NCI-H2227 (cell line): Measurements from ENCODE around the gene GADD45G.
A peak's percentile ranks its signal among the peaks of the same experiment; 100 is the strongest.

ENCODE experiments used
- DNase-seq: peaks from one replicate; lab custom pipeline; 2025; ENCODE audit not compliant: unreplicated experiment; lab: John Stamatoyannopoulos, UW

The GADD45G gene

DNA sequence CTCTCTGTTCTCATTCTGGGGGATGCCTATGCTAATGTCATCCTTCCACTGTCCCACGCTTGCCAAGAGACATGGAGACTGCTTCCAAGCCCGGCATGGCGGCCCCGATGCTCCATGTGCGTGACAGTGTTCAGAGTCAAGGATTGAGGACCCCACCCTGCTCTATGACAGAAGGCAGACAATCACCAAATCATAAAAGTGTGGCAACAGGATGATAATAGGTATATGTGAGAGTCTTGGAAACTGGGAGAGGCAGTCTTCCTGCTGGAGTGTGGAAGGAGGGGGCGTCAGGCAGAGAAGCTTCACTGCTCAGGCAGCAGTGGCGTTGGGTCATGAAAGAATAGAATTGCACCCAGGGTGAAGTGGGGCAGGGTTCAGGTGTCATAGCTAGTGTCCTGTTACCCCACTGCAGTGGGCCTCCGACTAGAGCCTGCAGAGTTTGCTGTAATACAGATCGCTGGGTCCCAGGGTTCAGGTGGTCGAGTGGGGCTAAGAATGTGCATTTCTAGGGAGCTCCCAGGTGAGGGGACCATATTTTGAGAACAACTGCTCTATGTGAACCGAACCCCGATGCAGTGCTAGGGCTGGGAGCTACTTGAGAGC is 12.5 kb upstream of the GADD45G start:
- no peak for DNase-seq

DNA sequence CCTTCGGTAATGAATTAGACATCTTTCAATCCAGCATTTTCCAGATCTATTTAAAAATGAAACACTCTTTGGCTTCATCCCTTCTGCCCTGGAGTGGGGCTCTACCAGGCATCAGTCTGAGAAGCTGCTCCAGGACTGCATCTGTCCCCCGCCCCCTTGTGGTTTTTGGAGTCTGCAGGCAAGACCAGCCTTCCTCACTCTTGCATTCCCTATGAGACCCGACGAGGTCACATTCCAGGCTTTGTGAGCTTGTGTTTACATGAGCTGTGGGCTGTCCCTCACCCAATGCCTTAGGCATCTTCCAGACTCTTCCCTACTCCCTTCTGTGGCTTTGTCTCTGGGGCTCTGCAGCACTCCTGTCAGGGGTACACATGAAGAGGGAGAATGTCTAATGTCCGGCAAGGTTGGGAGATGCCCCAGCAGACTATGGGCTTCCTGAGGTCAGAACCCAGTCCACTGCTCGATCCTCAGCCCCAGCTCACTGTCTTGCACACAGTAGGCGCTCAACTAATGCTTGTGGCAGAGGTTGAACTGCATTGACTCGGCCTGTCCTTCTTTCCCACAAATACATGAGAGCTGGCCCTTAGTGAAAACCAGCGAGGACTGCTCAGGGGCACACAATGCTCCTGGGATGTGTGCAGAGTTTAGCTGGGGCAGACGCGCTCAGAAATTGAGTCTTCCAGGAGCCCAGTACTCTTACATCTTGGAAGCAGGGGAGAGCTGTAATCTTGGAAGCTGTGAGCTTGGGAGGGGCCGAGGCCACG is 11.7 kb upstream of the GADD45G start:
- no peak for DNase-seq

GRCh38 chr9:89593727-89594427 is 10.9 kb upstream of the GADD45G start:
- DNase-seq: peak; percentile 54

DNA sequence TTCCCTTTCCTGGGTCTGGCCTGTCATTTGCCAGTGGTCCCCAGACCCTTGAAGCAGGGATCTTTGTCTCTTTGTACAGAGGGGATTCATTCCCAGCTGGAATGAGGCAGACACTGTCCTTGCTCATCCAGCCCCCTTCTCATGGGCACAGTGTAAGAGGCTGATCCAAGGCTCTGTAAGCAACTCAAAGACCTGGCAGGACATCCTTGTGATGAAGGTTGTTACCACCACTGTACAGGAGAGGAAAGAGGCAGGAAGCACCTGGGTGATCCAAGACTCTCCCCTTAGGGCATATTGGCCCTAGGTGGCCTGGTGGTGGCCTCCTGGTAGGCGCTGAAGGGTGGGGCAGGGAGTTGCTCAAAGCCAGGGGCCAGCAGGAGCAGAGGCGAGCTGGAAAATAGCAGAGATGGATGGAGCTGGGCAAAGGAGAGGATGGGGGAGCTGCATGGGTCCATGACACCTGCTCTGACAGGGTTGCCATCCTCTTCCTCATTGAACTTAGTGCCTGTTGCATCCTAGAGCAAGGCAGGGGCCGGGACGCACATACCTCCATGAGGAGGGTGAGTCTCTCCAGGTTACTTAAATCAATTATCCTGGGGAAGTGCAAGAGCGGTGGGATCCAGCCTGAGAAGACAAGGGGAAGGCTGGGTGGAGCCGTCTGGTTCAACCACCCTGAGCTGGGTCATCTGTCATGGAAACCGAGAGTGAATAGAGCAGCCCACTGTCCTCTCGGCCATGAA is 9.8 kb upstream of the GADD45G start:
- no peak for DNase-seq

- no peak for DNase-seq
Measured at GRCh38 chr9:89595646-89596045, 9.2 kb upstream of the GADD45G start.

- no peak for DNase-seq
Measured at GRCh38 chr9:89596937-89597555, 7.8 kb upstream of the GADD45G start.

DNA sequence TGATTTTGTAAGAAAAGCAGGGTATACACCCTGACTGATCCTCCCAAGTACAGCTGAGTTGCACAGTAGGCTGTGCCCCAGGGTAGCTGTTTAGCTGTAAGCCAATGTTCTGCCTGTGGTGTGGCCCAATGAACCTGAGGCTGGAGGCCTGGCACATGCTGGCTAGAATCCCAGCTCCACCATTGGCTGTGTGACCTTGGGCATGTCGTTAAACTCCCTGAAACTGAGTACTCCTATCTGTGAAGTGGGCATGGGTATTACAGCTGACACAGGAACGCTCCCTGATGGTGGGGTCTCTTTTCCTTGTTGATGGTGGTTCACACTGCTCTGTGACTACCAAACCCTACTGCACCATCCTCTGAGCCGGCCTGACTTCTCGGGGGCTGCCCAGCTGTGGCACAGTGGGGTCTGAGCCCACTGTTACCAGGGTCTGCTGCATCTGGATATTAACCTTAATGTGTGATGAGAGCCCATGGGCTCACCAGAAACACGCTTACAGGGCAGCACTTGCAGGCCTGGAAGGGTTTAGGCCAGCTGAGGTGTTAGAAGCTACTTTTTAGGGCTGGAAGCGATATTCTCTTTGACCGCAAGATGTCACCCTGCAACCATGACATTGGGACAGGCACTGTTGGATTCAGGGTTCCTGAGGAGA is 7.0 kb upstream of the GADD45G start:
- peak; percentile 61 for DNase-seq

DNA sequence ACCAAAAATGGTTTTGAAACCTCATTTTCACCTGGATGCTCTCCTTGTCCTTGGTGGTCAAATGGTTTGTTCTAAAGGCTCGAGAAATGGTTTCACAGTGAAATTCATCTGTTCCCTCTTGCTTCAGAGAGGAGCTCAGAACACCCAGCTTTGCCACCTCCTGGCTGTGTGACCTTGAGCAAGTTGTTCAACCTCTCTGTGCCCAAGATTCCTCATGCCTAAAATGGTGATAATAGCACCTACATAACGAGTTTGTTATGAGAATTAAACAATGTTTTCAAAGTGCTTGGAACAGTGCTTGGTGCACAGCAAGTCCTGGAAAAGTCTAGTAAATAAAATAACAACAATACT is 6.5 kb upstream of the GADD45G start:
- DNase-seq: no peak

DNA sequence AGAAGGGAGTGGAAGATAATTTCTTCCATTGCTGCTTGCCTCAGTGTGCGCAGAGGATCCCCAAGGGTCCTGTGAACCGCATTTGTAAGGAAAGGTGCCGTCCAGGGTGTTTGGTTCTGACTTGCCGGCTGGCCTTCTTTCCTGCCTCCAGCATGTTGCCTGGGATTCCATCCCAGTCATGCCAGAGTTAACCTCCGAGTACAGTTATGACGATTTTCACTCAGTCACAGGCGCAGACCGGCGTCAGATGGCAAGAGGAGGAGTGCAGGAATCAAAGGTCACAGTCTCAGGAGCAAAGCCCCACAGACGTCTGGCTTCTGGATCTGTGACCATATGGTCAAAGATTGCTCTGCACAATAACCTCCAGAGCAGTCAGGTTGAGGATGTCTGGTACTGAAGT is 5.9 kb upstream of the GADD45G start:
- DNase-seq: no peak

DNA sequence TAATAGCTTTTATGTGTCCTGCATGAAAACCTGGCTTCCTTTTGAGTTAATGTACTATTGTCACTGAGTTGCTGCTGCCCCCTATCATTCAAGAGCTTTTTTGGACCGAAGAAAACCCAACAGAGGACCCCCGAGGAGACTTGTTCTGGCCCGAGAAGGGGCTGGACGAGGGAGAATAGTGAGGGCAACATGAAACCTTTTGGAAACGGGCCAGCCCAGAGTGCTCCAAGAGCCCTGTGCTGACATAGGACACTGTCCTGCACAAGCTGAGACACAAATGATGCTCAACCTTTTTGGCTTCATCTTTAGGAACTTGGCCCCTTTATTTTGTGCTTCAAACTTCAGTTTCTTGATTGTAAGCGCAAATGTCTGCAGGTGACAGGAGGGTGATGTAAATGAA is 4.0 kb upstream of the GADD45G start:
- DNase-seq: no peak

DNA sequence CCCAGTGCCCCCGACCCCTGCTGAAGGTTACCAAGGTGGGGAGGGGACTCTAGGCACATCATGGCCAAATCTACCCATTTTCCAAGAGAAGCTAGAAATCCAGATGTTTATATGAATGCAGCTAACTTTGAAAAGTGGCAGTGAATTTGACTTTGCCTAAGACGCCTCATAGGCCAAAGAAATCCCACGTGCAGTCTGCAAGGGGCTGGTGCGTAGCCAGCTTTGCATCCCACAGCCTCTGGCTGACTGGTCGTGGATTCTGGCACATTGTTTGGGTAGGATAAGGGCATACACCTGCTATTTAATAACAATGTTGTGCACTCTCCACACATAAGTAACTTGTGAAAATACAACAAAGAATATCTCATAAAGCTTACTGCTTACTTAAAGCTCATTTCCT is 3.5 kb upstream of the GADD45G start:
- no peak for DNase-seq

DNA sequence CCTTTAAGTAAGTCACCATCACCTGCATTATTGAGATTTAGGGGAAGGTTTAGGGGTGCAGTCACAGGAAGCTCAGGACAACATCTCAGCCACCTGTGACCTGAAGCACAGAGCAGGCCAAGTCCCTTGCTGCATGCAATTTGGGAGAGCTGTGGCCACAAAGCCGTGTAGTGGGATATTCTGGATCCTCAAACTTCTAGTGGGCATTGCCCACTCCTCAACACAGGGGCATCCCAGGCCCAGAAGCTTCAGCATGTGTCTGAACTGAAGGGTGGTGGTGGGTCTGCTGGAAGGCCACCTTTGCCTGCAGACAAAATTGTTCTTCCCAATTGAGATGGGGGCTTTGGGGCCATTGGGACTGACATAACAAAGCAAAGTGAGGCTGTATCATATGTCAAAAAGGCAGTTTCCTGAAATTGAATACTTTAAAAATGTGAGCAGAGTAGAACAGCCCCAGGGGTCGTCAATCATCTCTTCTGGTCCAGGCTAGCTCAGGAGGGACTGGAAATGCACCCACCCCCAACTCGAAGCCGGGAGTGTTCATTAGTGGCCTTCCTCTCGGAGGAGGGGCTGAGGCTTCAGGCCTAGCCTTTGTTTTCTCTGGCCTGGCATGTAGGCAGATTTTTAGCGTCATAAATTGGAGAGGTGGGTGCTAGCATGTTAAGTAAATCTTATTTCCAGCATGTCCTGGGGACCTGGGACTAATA is 2.8 kb upstream of the GADD45G start:
- no peak for DNase-seq

DNA sequence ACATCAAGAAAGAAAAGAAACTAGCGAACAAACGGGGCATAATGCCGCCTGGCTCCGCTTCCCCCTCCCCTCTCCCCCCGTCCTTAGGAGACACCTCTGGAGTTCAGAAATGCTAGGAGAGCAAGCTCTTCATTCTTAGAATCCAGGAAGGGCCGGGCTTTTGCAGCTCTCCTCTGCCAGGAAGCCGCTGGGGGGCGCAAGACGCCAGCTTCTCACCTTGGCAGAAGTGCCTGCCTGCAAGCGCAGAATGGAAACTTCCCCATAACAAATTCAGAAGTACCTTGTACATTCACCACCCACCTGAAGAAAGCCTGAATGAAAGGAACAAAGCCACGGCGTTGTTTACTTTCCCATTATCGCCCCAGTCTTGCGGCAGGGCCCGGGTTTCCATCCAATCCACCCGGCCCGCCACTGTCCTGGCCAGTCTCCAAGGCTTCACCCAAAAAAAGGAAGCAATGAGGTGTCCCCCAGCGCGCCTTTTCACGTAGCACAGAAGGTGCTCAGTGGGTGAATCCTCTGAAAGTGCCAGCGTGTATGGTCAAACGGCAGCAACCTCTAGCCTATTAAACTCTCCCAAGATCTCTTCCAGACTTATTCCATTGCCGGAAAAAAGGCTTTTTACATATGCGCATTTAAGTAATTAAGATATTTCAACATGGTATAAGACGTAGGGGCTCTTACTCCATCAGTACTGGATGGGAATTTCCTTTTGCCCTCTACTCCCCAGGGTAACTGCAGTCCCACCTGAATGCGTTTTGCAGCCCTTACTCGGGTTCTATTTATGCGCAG is 1.6 kb upstream of the GADD45G start:
- peak; percentile 88 for DNase-seq

- peak; percentile 79 for DNase-seq
Measured at GRCh38 chr9:89603767-89604665, 796 bp upstream of the GADD45G start.

GRCh38 chr9:89605465-89606048 is 745 bp downstream of the GADD45G start:
- DNase-seq: peak; percentile 33

- DNase-seq: peak; percentile 23
Measured at GRCh38 chr9:89606049-89606623, 1.3 kb downstream of the GADD45G start.

- DNase-seq: peak; percentile 39
Measured at GRCh38 chr9:89606624-89607311, 2.0 kb downstream of the GADD45G start.
